IMR-90 (cell line): ENCODE data around the gene FOXL3. TPM values are rescaled to one million over a fixed set of nuclear protein-coding genes. Genes with fewer than 3 reads are reported as not detected.

Experiments
- ATAC-seq: fragments of 200-7000 bp; cut with Tn5 transposase; 2 replicates; pipeline ENCODE4 v1.9.1; 2020; ENCODE audit warnings: low read depth, mild to moderate bottlenecking, moderate library complexity
- BruUV-seq: library from RNA; stranded (reverse); fragments of 400-500 nt; replicated peaks from 2 replicates; lab custom pipeline; 2021; lab: Mats Ljungman, UMichigan
- CTCF ChIA-PET: fragments of 300-600 bp; formaldehyde crosslinking; extraction: SDS; loops from one replicate; lab custom pipeline; 2021; ENCODE audit warnings: antibody characterized with exemption; lab: Yijun Ruan, JAX
- POLR2A ChIA-PET: fragments of 300-600 bp; sonication (Branson Sonifier 250); formaldehyde crosslinking; loops from one replicate; lab custom pipeline; 2022; ENCODE audit warnings: antibody characterized with exemption; ENCODE audit not compliant: unreplicated experiment; lab: Charles Lee
- DNase-seq: peaks from one replicate; pipeline ENCODE4 v3.0.0; 2013
- H2AFZ ChIP-seq: replicated peaks from 2 replicates; pipeline ENCODE3; 2013; ENCODE audit warnings: low read length, mild to moderate bottlenecking; ENCODE audit not compliant: poor library complexity
- H2AK5ac ChIP-seq: 2 replicates; pipeline ENCODE4 v1.6.1; 2013; ENCODE audit warnings: low read depth, low read length, inconsistent platforms
- H2AK9ac ChIP-seq: replicated peaks from 2 replicates; pipeline ENCODE3; 2013; ENCODE audit warnings: mild to moderate bottlenecking, low read depth, low read length, moderate library complexity; ENCODE audit not compliant: poor library complexity
- H2BK120ac ChIP-seq: 2 replicates; pipeline ENCODE4 v1.6.1; 2013; ENCODE audit warnings: low read depth, low read length, inconsistent platforms
- H2BK15ac ChIP-seq: 3 replicates; pipeline ENCODE4 v1.6.1; 2013; ENCODE audit warnings: low read depth, low read length, inconsistent platforms
- H2BK20ac ChIP-seq: 2 replicates; pipeline ENCODE4 v1.6.1; 2013; ENCODE audit warnings: low read depth, mild to moderate bottlenecking, inconsistent platforms, low read length, moderate library complexity
- H2BK5ac ChIP-seq: 2 replicates; pipeline ENCODE4 v1.6.1; 2013; ENCODE audit warnings: mild to moderate bottlenecking, low read depth, low read length, inconsistent platforms; ENCODE audit not compliant: poor library complexity, severe bottlenecking
- H3K14ac ChIP-seq: replicated peaks from 2 replicates; pipeline ENCODE4 v1.6.1; 2013; ENCODE audit warnings: low read depth, low read length, inconsistent platforms
- H3K18ac ChIP-seq: 2 replicates; pipeline ENCODE4 v1.6.1; 2013; ENCODE audit warnings: low read depth, low read length, control low read depth
- H3K23ac ChIP-seq: 2 replicates; pipeline ENCODE4 v1.6.1; 2013; ENCODE audit warnings: low read depth, low read length, inconsistent platforms
- H3K27ac ChIP-seq: 2 replicates; pipeline ENCODE4 v1.5.1; 2013; ENCODE audit warnings: mild to moderate bottlenecking, control low read depth, low read length; ENCODE audit not compliant: insufficient read depth
- H3K27me3 ChIP-seq: 2 replicates; pipeline ENCODE4 v1.6.1; 2013; ENCODE audit warnings: low read length; ENCODE audit not compliant: control insufficient read depth, insufficient read depth
- H3K36me3 ChIP-seq: 2 replicates; pipeline ENCODE4 v1.6.1; 2013; ENCODE audit warnings: low read length, mixed read lengths; ENCODE audit not compliant: control insufficient read depth, insufficient read depth
- H3K4ac ChIP-seq: 2 replicates; pipeline ENCODE4 v1.6.1; 2013; ENCODE audit warnings: low read depth, low read length, inconsistent platforms
- H3K4me1 ChIP-seq: 2 replicates; pipeline ENCODE4 v1.6.1; 2013; ENCODE audit warnings: low read length, mixed read lengths; ENCODE audit not compliant: control insufficient read depth, insufficient read depth
- H3K4me2 ChIP-seq: 2 replicates; pipeline ENCODE4 v1.6.1; 2013; ENCODE audit warnings: low read depth, mild to moderate bottlenecking, control low read depth, low read length, moderate library complexity
- H3K4me3 ChIP-seq: 2 replicates; pipeline ENCODE4 v1.5.1; 2013; ENCODE audit warnings: low read depth, mild to moderate bottlenecking, control low read depth, low read length, moderate library complexity; ENCODE audit not compliant: insufficient read depth
- H3K56ac ChIP-seq: 2 replicates; pipeline ENCODE4 v1.6.1; 2013; ENCODE audit warnings: low read length, inconsistent platforms; ENCODE audit not compliant: insufficient read depth; ENCODE audit errors: extremely low read depth
- H3K79me1 ChIP-seq, 2 experiments: 2 replicates each; pipeline ENCODE4 v1.6.1; 2013; ENCODE audit warnings: low read length in 2 of 2, inconsistent platforms in 1 of 2, low read depth in 1 of 2
- H3K9ac ChIP-seq: 2 replicates; pipeline ENCODE4 v1.6.1; 2013; ENCODE audit warnings: low read depth, low read length, control low read depth
- H3K9me1 ChIP-seq: 2 replicates; pipeline ENCODE4 v1.6.1; 2013; ENCODE audit warnings: low read length, inconsistent platforms; ENCODE audit not compliant: insufficient read depth
- H3K9me3 ChIP-seq: 2 replicates; pipeline ENCODE4 v1.6.1; 2013; ENCODE audit warnings: low read length; ENCODE audit not compliant: control insufficient read depth, insufficient read depth
- H4K20me1 ChIP-seq: 2 replicates; pipeline ENCODE4 v1.6.1; 2013; ENCODE audit warnings: low read length, inconsistent platforms; ENCODE audit not compliant: insufficient read depth
- H4K5ac ChIP-seq: 2 replicates; pipeline ENCODE4 v1.6.1; 2013; ENCODE audit warnings: mild to moderate bottlenecking, low read depth, low read length, control low read depth
- H4K8ac ChIP-seq, 2 experiments: 2 replicates each; pipeline ENCODE4 v1.6.1; 2013; ENCODE audit warnings: low read depth in 2 of 2, low read length in 2 of 2, control low read depth in 1 of 2, inconsistent platforms in 1 of 2
- H4K91ac ChIP-seq: 2 replicates; pipeline ENCODE4 v1.6.1; 2013; ENCODE audit warnings: low read depth, low read length, inconsistent platforms; ENCODE audit not compliant: insufficient read depth
- MAZ ChIP-seq: IDR thresholded peaks from 2 replicates; pipeline ENCODE4 v1.6.1; 2012; ENCODE audit warnings: low read depth, mild to moderate bottlenecking, low read length, improper control_type of control experiment, moderate library complexity, borderline replicate concordance
- POLR2A ChIP-seq: IDR thresholded peaks from 2 replicates; pipeline ENCODE4 v1.6.1; 2012; ENCODE audit warnings: mild to moderate bottlenecking, low read depth, low read length
- WGBS, 2 experiments: methylation state at CpG; one replicate each; pipeline versions ENCODE4 v1.1.5 to v1.1.7; 2013; ENCODE audit warnings: missing lambda C conversion rate in 2 of 2; ENCODE audit not compliant: insufficient read length in 1 of 2; ENCODE audit errors: extremely low coverage in 2 of 2; 5-methylcytosine and 5-hydroxymethylcytosine counted together
- dilution Hi-C: fragments of 300-500 bp; cut with HindIII; formaldehyde crosslinking; loops from one replicate; pipeline ENCODE4 v1.14.3; 2018; ENCODE audit warnings: low sequenced_read_pairs; ENCODE audit not compliant: unreplicated experiment
- in situ Hi-C: fragments of 300-500 bp; cut with MboI; formaldehyde crosslinking; loops from 3 replicates; pipeline ENCODE4 v1.14.3; 2019; ENCODE audit warnings: low sequenced_read_pairs, inconsistent platforms, mixed read lengths
- intact Hi-C: fragments of 100-400 bp; cut with micrococcal nuclease; formaldehyde crosslinking; loops from 2 replicates; pipeline ENCODE4 v1.10.0; 2022
- polyA plus RNA-seq, 3 experiments: library from polyadenylated mRNA; depleted of rRNA; stranded (reverse); fragments of >200 nt; gene quantifications; 2 replicates each; pipeline ENCODE4 v1.2.3, GENCODE V29; 2012; ENCODE audit warnings: low replicate concordance in 1 of 3
- total RNA-seq: library from RNA; depleted of rRNA; stranded (reverse); fragments of >200 nt; gene quantifications from 2 replicates; pipeline ENCODE4 v1.2.3, GENCODE V29; 2012

FOXL3 gene
- total and polyA plus RNA-seq, 2 of the 4 experiments (the other 2 are of a cell fraction), result not detected

GRCh38 chr7:253581-254336 is 36.2 kb upstream of the FOXL3 start:
- Histone ChIP-seq H4K91ac (no peak overlapping the region), H4K8ac (no peak overlapping the region), H3K36me3 (peaks cover 96% of the 10 kb centered on the region), H2AK9ac (no peak overlapping the region), H3K4me3 (no peak overlapping the region), H2BK15ac (no peak overlapping the region), H2AK5ac (no peak overlapping the region), H2BK120ac (no peak overlapping the region), H3K27me3 (no peaks in the 10 kb centered on the region), H4K20me1 (no peaks in the 10 kb centered on the region; the same call in 1 of the 2 replicates), H3K23ac (no peak overlapping the region), H3K9me1 (no peaks in the 10 kb centered on the region), H3K9ac (no peak overlapping the region), H2BK20ac (no peak overlapping the region), H4K5ac (no peak overlapping the region), H3K56ac (no peak overlapping the region), H3K4ac (no peak overlapping the region), H2AFZ (no peak overlapping the region), H3K14ac (no peak overlapping the region), H2BK5ac (no peak overlapping the region), H3K27ac (no peak overlapping the region), H3K4me2 (no peak overlapping the region), H3K79me1 (no peaks in the 10 kb centered on the region), H3K9me3 (peaks cover 1% of the 10 kb centered on the region; the same call in 1 of the 2 replicates), H3K4me1 (no peaks in the 10 kb centered on the region), H3K18ac (no peak overlapping the region)
- ATAC-seq (no peak), DNase-seq (no peak)
- BruUV-seq, result no TSS peak
- CTCF ChIA-PET, result no interaction called here
- intact Hi-C loops, result no loop called here
- dilution Hi-C loops, result no loop called here
- no peak for TF ChIP-seq MAZ
- no peak for TF ChIP-seq POLR2A
- in situ Hi-C loops, result no loop called here
- POLR2A ChIA-PET, result no interaction called here
- 94% methylated on average over 29 of the region's 41 CpGs; no CpG with 5 or more reads in 1 of the 2 experiments for WGBS, 2 experiments
